GM12892 (cell line): ENCODE measurements around the gene CERCAM.

Experiments used
- POLR2A ChIP-seq: IDR thresholded peaks from 2 replicates; pipeline ENCODE4 v1.6.1; 2011; ENCODE audit warnings: low read depth, low read length, control low read depth
- POLR2AphosphoS5 ChIP-seq: IDR thresholded peaks from 2 replicates; pipeline ENCODE4 v1.6.1; 2011; ENCODE audit warnings: low read depth, low read length, control low read depth
- TAF1 ChIP-seq: IDR thresholded peaks from 2 replicates; pipeline ENCODE4 v1.6.1; 2011; ENCODE audit warnings: low read depth, mild to moderate bottlenecking, control low read depth, low read length, borderline replicate concordance

- TF ChIP-seq POLR2AphosphoS5 (no peak), POLR2A (no peak), TAF1 (no peak)
Measured at GRCh38 chr9:128399861-128400260, 20.8 kb upstream of the CERCAM start.
